ENCODE results near the gene TMEM14A.

TMEM14A gene

GRCh38 chr6:52726193-52726542 is 55.3 kb downstream of the TMEM14A start:
- TF ChIP-seq CTCF (IDR thresholded peaks at IDR 0.05), result no peak
- DNase-seq, result no peak
- H3K9me3 Mint-ChIP-seq, result no peaks in the 10 kb centered on the region
- peaks cover 9% of the 10 kb centered on the region for H3K4me1 Mint-ChIP-seq
- H3K27me3 Mint-ChIP-seq (ENCODE audit: low read depth, poor library complexity), result peaks cover 4% of the 10 kb centered on the region
- H3K4me3 Mint-ChIP-seq, result no peak overlapping the region
- H3K27ac Mint-ChIP-seq, result no peak overlapping the region
- no peaks in the 10 kb centered on the region for H3K36me3 Mint-ChIP-seq (ENCODE audit: low read depth)

DNA sequence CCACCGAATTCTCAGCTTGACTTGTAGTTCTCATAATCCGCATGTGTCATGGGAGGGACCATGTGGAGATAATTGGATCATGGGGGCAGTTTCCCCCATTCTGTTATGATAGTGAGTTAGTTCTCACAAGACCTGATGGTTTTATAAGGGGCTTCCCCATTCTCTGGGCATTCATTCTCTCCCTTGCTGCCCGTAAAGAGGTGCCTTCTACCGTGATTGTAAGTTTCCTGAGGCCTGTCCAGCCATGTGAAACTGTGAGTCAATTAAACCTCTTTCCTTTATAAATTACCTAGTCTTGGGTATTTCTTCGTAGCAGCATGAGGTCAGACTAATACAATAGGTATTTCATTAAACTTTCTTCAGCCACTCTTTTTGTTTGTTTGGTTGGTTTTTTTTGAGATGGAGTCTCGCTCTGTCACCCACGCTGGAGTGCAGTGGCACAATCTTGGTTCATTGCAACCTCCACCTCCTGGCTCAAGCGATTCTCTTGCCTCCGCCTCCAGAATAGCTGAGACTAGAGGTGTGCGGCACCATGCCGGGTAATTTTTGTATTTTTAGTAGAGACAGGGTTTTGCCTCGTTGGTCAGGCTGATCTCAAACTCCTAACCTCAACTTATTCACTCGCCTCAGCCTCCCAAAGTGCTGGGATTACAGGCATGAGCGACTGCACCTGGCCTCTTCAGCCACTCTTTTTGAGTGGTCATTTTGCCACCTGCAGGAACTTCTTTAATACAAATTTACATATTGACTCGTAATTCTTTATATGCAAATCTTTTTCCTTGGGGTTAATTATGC is 56.0 kb downstream of the TMEM14A start:
- no peaks in the 10 kb centered on the region for H3K36me3 Mint-ChIP-seq (ENCODE audit: low read depth)

GRCh38 chr6:52727908-52728307 is 57.0 kb downstream of the TMEM14A start:
- H3K27ac Mint-ChIP-seq, result no peak overlapping the region
- TF ChIP-seq CTCF (IDR thresholded peaks at IDR 0.05), result no peak
- no peak overlapping the region for H3K4me3 Mint-ChIP-seq
- H3K36me3 Mint-ChIP-seq (ENCODE audit: low read depth), result no peaks in the 10 kb centered on the region
- no peaks in the 10 kb centered on the region for H3K9me3 Mint-ChIP-seq
- no peak for DNase-seq
- H3K4me1 Mint-ChIP-seq, result peaks cover 21% of the 10 kb centered on the region
- H3K27me3 Mint-ChIP-seq (ENCODE audit: low read depth, poor library complexity), result peaks cover 4% of the 10 kb centered on the region

More for the DNA sequence above, 56.0 kb downstream of the TMEM14A start:
- Mint-ChIP-seq H3K4me3 (no peak overlapping the region), H3K4me1 (peaks cover 17% of the 10 kb centered on the region), H3K27ac (peak overlapping the region; percentile 66), H3K9me3 (no peaks in the 10 kb centered on the region), H3K27me3 (ENCODE audit: low read depth, poor library complexity) (peaks cover 4% of the 10 kb centered on the region)
- no peak for DNase-seq
- no peak for TF ChIP-seq CTCF (IDR thresholded peaks at IDR 0.05)

DNA sequence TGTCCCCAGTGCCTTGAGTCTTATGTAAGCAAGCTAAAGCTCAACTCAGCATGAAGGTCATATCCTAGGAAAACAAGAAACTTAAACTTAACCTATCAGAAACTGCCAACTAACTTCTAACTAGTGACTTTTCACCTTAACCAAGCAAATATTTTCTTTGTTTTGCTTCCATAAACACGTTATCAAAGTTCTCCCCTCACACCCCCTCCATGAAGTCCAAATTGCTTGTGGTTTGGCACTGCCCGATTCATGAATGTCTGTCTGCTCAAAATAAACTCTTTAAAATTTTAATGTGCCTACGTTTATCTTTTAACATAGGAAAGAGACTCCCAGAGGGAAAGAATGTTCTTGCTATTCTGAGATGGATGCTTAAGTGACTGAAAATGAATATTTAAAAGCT is 57.5 kb downstream of the TMEM14A start:
- Mint-ChIP-seq H3K36me3 (ENCODE audit: low read depth) (no peaks in the 10 kb centered on the region), H3K4me1 (peaks cover 21% of the 10 kb centered on the region), H3K27ac (no peak overlapping the region), H3K4me3 (no peak overlapping the region), H3K27me3 (ENCODE audit: low read depth, poor library complexity) (peaks cover 4% of the 10 kb centered on the region), H3K9me3 (no peaks in the 10 kb centered on the region)
- DNase-seq, result no peak
- no peak for TF ChIP-seq CTCF (IDR thresholded peaks at IDR 0.05)

DNA sequence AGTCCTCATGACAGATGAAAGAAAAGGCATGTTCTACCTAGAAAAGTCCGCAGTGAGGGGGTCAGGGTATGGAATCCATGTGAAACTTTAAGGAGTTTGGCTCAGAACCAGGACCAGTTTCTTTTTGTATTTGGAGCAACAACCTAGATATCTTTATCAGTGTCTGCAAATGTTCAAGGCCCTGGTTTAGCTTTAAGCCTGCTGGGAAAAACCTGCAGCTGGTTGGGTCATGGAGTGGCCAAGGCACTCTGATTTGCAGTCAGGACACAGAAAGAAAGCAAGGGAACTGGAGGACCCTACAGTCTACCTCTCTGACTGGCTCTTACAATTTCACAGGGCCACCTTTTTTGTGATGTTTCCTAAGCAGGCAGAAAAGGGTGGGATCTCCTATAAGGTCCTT is 58.7 kb downstream of the TMEM14A start:
- peaks cover 5% of the 10 kb centered on the region for H3K27me3 Mint-ChIP-seq (ENCODE audit: low read depth, poor library complexity)
- no peak overlapping the region for H3K4me3 Mint-ChIP-seq
- H3K9me3 Mint-ChIP-seq, result no peaks in the 10 kb centered on the region
- no peak for DNase-seq
- TF ChIP-seq CTCF (IDR thresholded peaks at IDR 0.05), result no peak
- H3K36me3 Mint-ChIP-seq (ENCODE audit: low read depth), result no peaks in the 10 kb centered on the region
- peaks cover 21% of the 10 kb centered on the region for H3K4me1 Mint-ChIP-seq
- no peak overlapping the region for H3K27ac Mint-ChIP-seq

- Mint-ChIP-seq H3K27ac (no peak overlapping the region), H3K27me3 (ENCODE audit: low read depth, poor library complexity) (peaks cover 10% of the 10 kb centered on the region), H3K9me3 (no peaks in the 10 kb centered on the region), H3K36me3 (ENCODE audit: low read depth) (no peaks in the 10 kb centered on the region), H3K4me3 (no peak overlapping the region), H3K4me1 (peaks cover 16% of the 10 kb centered on the region)
- DNase-seq, result no peak
- TF ChIP-seq CTCF (IDR thresholded peaks at IDR 0.05), result no peak
These were observed 60.8 kb downstream of the TMEM14A start for GRCh38 chr6:52731719-52732118.

All from nephron progenitor cell (in vitro differentiated cells).